T-helper 2 cell (primary cell): ENCODE measurements around the gene SWT1.
"Not testable (repeated sequence)": the region's sequence is repeated elsewhere in the genome, so short reads cannot be mapped to it uniquely, and the experiment has no call there.

Experiments
- DNase-seq, 5 experiments: peaks; one replicate each; pipeline versions ENCODE4 v3.0.0 to v3.0.0-alpha.2; 2012 to 2022

Gene SWT1

DNA sequence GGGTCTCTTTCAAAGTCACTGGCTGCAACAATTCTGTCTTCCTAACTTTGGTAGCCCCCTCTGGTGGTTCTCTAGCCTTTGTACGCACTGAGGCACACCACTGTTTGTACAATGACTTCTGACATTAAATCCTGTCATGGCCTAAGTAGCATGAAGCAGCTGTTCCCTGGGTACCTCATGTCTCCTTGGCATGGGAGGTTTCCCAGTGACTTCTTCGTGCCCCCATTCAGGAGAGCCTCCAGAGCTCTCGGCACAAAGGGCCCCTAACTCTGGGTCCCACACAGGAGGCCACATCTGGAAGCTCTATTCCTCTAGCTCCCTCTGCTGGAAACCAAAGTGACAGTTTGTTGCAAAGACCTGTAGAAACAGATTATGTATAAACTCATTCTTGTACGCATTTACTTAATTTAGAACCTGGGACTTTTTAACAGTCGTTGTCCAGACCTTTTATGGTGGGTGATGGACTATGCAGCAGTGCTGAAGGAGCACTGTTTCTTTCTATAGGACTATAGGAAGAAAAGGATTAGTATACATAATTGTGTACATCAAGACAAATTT, 13.4 kb downstream of the SWT1 start:
- DNase-seq = peak in 2 of 5 experiments; percentile 15 to 74

DNA sequence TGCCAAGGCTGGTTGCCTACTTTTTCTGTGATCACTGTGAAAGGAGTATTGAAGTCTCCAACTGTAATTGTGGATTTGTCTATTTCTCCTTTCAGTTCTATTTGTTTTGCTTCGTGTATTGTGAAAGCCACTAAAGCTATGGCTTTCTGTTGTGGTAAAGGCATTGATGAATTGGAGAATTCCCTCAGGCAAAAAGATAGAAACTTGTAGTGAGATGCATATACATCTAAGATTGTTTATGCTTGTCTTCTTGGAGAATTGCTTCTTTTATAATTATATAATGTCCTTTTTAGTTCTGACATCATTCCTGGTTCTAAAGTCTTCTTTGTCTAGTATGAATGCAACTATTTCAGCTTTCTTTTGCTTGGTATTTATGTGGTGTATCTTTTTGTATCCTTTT, 36.8 kb downstream of the SWT1 start:
- DNase-seq = no peak

DNA sequence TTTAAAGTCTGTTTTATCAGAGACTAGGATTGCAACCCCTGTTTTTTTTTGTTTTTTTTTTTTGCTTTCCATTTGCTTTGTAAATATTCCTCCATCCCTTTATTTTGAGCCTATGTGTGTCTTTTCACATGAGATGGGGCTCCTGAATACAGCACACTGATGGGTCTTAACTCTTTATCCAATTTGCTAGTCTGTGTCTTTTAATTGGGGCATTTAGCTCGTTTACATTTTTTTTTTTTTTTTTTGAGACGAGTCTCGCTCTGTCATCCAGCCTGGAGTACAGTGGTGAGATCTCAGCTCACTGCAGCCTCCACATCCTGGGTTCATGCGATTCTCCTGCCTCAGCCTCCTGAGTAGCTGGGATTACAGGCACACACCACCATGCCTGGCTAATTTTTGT, 41.7 kb downstream of the SWT1 start:
- DNase-seq = not testable (repeated sequence)

DNA sequence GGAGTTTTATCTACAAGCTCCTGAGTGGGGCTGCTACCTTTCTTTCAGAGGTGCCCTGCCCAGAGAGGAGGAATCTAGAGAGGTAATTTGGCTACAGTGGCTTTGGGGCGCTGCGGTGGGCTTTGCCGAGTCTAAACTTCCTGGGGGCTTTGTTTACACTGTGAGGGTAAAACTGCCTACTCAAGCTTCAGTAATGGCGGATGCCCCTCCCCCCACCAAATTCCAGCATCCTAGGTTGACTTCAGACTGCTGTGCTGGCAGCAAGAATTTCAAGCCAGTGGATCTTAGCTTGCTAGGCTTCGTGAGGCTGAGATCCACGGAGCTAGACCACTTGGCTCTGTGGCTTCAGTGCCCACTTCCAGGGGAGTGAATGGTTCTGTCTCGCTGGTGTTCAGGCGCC, 43.9 kb downstream of the SWT1 start:
- no peak for DNase-seq

DNA sequence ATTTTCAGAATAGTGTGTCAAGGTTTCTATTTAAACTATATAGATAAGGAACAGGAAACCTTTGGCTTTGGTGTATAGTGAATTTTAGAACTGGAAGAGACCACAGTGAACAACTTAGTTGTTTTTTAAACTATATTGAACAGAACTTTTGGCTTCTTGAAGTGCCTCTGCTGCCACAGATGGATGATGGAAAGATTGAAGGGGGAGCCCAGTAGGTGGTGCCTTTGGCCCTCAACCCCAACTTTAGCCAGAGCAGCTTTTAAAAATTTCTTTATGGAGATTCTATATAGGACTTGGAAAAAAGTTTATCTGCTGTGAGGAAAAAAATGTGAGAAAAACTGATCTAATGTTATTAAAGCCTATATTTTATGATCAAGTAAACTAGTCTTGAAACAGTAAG, 50.2 kb downstream of the SWT1 start:
- DNase-seq = peak in 1 of 5 experiments; percentile 1

DNA sequence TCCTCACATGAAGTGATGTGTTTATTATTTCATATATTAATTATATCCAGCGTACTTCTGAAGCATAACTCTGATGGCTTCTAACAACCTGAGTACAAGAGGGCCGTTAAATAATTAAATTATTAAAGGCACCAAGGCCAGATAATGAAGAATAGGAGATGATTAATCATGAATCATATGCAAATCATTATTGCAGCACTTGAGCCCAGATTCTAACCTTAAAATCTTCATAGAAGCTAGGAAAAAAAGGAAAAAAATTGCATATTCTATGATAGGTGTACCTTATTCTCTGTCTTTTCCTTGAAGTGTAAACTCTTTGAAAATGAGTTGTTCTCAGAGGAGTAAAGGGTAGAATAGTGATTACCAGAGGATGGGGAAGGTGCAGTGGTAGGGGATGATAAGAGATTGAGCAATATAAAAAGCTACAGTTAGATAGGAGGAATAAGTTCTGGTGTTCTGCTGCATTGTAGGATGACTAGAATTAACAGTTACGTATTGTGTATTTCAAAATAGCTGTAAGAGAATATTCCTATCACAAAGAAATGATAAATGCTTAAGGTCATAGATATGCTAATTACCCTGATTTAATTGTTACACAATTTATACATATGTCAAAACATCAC, 51.1 kb downstream of the SWT1 start:
- no peak for DNase-seq

DNA sequence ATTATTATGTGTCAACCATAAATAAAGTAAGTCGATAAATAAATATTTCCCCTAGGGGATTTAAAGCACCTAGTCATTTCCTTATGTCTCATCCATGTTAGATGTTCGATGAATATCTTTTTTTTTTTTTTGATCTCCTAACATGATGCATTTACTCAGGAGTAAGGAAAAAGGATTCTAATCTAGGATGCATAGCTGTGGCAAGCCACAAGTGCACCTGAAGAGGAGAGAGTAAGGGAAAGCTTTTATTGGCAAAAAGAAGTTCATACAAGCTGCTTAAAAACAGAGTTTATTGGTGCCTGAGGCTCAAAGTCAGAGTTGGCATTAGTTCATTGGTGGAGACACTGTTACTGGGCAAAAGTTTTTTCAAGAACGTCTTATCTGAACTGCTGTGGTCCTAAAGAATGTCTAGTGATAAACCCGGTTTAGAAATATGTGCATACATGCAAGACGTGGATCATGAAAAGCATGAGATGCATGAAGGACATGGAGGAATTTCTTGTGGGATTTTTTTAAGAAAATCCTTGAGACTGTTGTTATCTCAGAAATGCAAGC, 51.7 kb downstream of the SWT1 start:
- DNase-seq = no peak

DNA sequence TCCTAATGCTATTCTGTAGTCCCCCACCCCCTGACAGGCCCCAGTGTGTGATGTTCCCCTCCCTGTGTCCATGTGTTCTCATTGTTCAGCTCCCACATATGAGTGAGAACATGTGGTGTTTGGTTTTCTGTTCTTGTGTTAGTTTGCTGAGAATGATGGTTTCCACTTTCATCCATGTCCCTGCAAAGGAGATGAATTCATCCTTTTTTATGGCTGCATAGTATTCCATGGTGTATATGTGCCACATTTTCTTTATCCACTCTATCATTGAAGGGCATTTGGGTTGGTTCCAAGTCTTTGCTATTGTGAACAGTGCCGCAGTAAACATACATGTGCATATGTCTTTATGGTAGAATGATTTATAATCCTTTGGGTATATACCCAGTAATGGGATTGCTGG, 52.4 kb downstream of the SWT1 start:
- DNase-seq = not testable (repeated sequence)

DNA sequence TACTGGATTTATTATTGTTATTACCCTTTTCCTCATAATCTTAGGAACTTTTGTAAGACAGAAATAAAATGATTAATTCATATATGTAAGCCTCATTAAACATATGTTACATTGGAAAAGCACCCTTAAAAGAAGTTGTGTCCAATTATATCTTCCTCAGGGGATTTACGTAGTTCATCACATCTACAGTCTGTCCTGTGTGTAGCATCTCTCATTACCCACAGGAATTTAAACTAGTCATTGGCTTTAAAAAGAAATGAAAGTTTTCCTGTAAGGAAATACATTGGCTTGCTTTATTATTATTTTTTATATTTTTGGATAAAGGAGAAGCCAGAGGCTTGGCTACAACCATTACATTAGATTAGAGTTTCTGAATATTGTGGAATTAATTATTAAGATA, 56.1 kb downstream of the SWT1 start:
- DNase-seq = no peak

DNA sequence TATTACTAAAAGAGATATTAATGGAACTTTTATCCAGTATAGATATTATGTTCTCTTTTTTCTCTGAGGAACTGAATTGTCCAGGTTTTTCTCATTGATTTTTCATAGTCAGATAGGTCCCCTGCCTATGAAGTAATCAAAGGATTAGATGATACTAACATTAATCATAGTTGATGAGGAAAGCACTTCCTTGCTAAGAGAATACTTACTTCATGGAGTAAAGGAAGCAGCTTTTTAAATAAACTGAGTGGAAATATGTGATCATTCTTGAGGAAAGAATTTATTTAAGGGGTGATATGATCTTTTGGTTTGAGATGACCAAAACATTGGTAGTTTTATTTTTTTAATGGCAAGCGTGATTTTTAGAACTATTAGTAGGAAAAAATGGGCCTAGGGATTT, 58.9 kb downstream of the SWT1 start:
- no peak for DNase-seq

DNA sequence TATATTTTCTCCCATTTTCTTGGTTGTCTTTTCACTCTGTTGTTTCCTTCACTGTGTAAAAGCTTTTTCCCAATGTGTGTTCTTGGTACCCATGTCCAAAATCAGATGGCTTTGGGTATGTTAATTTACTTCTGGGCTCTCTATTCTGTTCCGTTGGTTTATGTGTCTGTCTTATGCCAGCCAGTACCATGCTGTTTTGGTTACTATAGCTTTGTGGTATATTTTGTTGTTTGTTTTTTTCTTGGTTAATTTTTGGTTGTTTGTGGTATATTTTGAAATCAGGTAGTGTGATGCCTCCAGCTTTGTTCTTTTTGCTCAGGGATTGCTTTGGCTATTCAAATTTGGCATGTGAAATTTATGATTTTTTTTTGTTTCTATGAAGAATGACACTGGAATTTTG, 67.2 kb downstream of the SWT1 start:
- DNase-seq = no peak

DNA sequence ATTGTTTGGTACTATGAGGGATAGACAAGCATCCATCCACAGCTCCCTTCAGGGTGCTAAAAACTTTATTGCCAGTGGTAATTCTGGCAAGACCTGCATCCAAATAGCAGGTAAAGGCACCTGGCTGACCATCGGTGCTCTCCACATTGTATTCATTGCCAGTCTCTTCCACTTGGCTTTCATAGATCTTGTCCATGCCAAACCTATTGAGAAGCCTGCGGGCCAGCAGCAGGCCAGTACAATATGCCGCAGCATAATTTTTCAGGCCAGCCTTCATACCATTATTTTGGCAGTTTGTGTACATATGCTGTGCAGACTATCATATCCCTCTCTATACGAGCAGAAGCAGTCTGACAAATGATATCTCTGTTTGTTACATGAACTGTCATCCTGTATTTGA, 70.2 kb downstream of the SWT1 start:
- no peak for DNase-seq

DNA sequence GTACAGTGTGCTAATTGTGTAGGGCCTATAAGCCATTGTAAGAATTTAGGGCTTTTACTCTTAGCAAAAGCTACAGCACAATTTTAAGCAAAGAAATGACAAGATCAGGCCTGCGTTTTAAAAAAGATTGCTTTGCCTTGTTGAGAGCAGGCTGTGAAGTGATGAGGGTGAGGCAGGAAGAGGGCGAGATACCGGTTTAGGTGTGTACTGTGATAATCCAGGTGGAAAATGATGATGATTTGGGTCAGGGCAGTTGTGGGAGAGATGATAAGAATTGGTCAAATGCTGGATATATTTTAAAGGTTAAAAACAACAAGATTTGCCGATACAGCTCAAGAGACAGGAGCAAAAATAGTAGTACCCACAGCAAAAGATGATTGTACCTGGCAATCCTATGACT, 72.0 kb downstream of the SWT1 start:
- DNase-seq = no peak

DNA sequence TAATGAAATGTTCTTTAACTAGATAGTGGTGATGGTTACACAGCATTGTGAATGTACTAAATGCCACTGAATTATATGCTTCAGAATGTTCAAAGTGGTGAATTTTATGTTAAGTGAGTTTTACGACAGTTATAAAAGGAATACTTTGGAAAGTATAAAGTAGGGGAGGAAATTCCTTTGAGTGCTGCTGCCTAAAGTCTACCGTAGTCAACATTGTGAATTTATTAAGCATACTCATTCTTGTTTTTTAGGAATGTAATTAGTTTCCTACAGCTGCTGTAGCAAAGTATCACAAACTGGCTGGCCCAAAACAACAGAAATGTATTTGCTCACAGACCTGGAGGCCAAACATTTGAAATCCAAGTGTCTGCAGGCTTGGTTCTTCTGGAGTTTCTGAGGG, 73.0 kb downstream of the SWT1 start:
- no peak for DNase-seq

DNA sequence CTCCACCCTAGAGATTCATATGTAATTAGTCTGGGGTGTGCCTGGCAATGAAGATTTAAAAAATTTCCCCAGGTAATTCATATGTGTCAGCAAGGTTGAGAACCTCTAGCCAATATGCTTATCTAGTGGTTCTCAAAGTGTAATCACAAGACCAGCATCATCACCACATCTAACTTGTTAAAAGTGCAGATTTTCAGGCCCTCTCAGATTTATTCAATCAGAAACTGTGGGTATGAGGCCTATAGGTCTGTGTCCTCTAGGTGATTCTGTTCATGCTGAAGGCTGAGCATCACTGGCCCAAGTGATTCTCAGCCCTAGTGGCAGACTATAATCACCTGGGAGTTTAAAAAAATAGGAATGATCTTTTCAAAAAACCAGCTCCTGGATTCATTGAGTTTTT, 75.9 kb downstream of the SWT1 start:
- DNase-seq = peak in 1 of 5 experiments; percentile 10

DNA sequence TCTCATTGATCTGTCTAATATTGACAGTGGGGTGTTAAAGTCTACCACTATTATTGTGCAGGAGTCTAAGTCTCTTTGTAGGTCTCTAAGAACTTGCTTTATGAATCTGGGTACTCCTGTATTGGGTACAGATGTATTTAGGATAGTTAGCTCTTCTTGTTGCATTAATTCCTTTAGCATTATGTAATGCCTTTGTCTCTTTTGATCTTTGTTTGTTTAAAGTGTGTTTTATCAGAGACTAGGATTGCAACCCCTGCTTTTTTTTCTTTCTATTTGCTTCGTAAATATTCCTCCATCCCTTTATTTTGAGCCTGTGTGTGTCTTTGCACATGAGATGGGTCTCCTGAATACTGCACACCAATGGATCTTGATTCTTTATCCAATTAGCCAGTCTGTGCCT, 77.2 kb downstream of the SWT1 start:
- DNase-seq = not testable (repeated sequence)

DNA sequence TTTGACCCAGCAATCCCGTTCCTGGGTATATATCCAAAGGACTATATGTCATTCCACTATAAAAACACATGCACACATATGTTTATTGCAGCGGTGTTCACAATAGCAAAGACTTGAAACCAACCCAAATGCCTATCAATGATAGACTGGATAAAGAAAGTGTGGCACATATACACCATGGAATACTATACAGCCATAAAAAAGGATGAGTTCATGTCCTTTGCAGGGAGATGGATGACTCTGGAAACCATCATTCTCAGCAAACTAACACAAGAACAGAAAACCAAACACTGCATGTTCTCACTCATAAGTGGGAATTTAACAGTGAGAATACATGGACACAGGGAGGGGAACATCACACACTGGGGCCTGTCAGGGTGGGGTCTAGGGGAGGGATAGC, 80.2 kb downstream of the SWT1 start:
- not testable (repeated sequence) for DNase-seq

DNA sequence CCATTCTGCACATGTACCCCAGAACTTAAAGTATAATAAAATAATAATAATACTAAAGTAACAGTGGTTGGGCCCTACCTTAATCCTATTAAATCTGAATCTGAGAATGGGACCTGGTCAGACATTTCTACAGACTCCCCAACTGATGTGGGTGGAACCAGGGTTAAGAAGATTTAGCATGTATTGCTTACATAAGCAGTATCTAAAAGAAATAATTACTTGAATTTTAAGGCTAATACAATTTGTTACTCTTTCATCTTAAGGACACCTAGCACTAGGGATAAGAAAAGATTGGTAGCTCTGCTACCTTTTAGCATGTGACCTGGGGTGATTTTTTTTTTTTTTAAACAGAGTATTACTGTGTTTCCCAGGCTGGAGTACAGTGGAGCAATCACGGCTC, 80.7 kb downstream of the SWT1 start:
- DNase-seq = no peak

DNA sequence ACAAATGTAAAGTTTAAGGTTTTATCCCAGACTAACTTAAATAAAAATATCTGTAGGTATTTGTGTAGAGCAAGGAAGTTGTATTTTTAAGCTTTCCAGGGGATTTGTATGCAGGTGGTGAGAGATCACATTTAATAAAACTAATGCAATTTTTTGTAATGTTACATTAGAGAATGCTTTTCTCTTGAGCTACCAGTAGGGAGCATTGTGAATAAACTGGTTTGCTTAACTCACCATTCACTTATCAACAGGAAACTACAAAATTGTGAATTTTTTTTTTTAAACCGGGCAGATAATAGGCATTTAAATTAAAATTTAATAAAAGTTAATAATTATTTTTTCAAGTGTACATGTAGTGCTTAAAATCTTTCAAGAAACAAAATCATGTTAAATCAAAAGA, 81.5 kb downstream of the SWT1 start:
- DNase-seq = peak in 2 of 5 experiments; percentile 9 to 36

DNA sequence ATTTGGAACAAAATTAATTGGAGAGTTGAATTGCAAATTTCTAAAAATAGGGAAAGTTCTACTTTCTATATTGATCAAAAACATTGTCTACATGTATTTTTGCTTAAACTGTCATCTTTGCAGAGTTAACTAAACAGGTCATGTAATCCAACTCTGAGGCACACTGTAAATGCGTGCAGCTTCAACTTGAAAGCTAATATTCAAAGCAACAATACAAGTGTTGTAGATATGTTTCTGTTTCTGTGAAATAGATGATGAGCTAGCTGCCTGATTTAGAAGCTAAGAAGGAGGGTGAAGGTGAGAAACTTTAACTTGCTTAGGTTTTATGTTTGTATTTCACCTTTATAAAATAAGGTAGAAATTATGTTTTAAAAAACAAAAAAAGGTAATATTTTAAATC, 82.9 kb downstream of the SWT1 start:
- no peak for DNase-seq

DNA sequence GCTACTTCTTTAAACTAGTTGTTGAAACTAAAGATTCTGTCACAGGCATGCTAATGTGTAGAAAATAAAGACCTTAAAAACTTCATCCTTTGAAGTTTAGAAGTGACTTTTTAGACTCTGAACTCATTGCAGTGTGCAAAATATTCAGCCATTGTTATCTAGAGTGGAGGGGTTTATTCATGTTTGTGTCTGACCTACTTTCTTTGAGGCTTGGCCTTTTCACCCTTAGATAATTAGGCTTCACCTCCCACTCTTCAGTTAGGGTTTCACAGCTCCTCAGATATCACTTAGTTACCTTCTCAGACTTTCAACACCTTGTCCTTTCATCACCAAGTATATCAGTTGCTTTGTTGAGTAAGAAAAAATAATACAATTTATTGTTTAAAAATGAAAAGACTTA, 84.2 kb downstream of the SWT1 start:
- peak in 1 of 5 experiments; percentile 52 for DNase-seq

DNA sequence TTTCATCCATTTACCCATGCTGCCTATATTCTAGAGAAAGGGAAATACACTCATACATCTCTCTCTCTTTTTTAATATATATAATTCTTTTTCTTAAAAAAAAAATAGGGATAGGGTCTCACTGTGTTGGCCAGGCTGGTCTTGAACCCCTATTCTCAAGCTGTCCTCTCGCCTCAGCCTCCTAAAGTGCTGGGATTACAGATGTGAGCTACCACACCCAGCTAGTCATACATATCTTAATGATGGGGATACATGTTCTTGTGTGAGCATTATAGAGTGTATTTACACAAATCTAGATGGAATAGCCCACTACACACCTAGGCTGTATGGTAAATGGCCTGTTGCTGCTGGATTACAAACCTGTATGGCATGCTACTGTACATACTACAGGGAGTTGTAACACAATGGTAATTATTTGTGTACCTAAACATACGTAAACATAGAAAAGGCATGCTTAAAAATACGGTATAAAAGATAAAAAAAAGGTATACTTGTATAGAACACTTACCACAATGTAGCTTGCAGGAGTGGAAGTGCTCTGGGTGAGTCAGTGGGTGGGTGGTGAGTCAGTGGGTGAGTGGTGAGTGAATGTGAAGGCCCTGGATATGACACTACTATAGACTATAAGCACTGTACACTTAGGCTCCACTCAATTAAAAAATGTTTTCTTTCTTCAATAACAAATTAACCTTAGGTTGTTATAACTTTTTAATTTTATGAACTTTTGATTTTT, 87.2 kb downstream of the SWT1 start:
- peak in 2 of 5 experiments; percentile 7 to 22 for DNase-seq

DNA sequence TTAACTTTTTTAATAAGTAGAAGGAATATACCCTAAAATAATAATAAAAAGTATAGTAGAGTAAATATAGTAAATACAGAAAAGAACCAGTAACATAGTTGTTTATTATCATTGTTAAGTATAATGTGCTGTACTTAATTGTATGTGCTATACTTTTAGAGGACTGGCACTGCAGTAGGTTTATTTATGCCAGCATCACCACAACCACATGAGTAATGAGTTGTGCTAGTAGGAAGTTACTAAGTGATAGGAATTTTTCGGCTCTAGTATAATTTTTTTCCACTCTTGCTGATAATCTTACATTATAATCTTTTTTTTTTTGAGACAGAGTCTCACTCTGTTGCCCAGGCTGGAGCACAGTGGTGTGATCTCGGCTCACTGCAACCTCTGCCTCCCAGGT, 88.5 kb downstream of the SWT1 start:
- DNase-seq = no peak

DNA sequence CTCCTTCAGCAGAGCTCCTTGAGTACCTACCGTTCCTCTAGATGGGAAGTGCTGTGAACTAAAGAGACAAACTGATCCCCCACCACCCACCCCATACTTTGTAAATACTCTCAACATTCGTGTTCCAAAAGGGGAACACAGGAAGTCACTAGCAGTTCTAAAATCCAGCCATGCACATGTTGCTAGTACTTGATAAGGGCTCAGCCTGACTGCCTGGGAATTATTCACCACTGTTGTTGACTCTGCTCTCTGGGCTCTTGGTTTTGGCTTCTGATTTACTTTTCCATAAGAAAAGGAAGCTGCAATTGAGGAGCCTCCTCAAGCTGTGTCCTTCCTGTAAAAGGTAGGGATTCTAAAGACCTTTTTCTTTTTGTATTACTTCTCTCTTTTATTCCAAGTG, 92.6 kb downstream of the SWT1 start:
- no peak for DNase-seq
